Measurements from ENCODE around the gene KLHDC2.

The KLHDC2 gene

DNA sequence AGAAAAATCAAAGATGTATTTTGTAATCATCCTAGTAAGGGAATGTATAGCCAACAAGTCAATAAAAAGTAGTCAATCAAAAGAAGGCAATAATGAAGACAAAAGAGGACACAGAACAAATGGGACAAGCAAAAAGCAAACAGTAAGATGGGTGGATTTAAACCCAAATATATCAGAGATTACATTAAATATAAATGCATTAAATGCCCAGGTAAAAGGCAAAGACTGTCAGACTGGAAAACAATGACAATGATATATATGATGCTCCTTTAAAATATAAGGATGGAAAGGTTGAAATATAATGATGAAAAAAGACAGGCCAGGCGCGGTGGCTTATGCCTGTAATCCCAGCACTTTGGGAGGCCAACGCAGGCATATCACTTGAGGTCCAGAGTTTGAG lies 48.9 kb downstream of the KLHDC2 start:
- Histone ChIP-seq H3K4me1 (ENCODE audit: low read length) (no peaks in the 10 kb centered on the region), H3K4me2 (ENCODE audit: low read depth, low read length) (no peak overlapping the region), H3K27me3 (replicated peaks; ENCODE audit: insufficient read depth, low read length) (no peaks in the 10 kb centered on the region), H2AFZ (ENCODE audit: low read length) (no peak overlapping the region), H3K9me3 (replicated peaks; ENCODE audit: insufficient read depth, low read length) (no peaks in the 10 kb centered on the region), H3F3A (ENCODE audit: insufficient read depth, low read length) (no peaks in the 10 kb centered on the region), H4K20me1 (ENCODE audit: insufficient read depth, low read length) (no peaks in the 10 kb centered on the region), H3K79me2 (ENCODE audit: low read length) (no peaks in the 10 kb centered on the region), H3K9me2 (replicated peaks; ENCODE audit: insufficient read depth, low read length) (no peaks in the 10 kb centered on the region), H3K36me3 (replicated peaks; ENCODE audit: insufficient read depth, low read length) (no peaks in the 10 kb centered on the region), H3K4me3 (ENCODE audit: low read length) (no peak overlapping the region), H3K9ac (ENCODE audit: low read length) (no peak overlapping the region), H3K27ac (ENCODE audit: low read length) (no peak overlapping the region)
- no peak for DNase-seq
- TF ChIP-seq EZH2 (optimal IDR thresholded peaks at IDR 0.05; ENCODE audit: low read depth, low read length) (no peak), EZH2phosphoT487 (IDR thresholded peaks at IDR 0.05; ENCODE audit: low read length) (no peak)
- TF ChIP-seq, protein P1, sequence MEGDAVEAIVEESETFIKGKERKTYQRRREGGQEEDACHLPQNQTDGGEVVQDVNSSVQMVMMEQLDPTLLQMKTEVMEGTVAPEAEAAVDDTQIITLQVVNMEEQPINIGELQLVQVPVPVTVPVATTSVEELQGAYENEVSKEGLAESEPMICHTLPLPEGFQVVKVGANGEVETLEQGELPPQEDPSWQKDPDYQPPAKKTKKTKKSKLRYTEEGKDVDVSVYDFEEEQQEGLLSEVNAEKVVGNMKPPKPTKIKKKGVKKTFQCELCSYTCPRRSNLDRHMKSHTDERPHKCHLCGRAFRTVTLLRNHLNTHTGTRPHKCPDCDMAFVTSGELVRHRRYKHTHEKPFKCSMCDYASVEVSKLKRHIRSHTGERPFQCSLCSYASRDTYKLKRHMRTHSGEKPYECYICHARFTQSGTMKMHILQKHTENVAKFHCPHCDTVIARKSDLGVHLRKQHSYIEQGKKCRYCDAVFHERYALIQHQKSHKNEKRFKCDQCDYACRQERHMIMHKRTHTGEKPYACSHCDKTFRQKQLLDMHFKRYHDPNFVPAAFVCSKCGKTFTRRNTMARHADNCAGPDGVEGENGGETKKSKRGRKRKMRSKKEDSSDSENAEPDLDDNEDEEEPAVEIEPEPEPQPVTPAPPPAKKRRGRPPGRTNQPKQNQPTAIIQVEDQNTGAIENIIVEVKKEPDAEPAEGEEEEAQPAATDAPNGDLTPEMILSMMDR (IDR thresholded peaks at IDR 0.05; ENCODE audit: low read length): no peak

DNA sequence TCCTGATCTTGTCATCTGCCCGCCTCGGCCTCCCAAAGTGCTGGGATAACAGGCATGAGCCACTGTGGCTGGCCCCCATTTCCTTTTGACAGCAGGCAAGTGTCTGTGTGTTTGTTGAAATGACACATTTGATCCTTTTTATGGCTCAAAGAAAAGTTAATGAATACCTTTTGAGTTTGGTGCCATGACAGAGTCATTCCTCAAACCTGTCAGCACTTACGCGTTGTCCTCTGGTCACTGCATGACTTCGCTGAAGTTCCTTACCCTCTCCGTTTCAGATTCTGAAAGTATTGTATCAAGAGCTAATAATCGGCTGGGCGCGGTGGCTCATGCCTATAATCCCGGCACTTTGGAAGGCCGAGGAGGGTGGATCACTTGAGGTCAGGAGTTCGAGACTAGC lies 52.2 kb downstream of the KLHDC2 start:
- H3K4me1 ChIP-seq (ENCODE audit: low read length): no peaks in the 10 kb centered on the region
- H3K79me2 ChIP-seq (ENCODE audit: low read length): no peaks in the 10 kb centered on the region
- H3F3A ChIP-seq (ENCODE audit: insufficient read depth, low read length): no peaks in the 10 kb centered on the region
- no peak for TF ChIP-seq EZH2phosphoT487 (IDR thresholded peaks at IDR 0.05; ENCODE audit: low read length)
- no peak for TF ChIP-seq EZH2 (optimal IDR thresholded peaks at IDR 0.05; ENCODE audit: low read depth, low read length)
- TF ChIP-seq, protein P1 (IDR thresholded peaks at IDR 0.05; ENCODE audit: low read length): no peak
- H4K20me1 ChIP-seq (ENCODE audit: insufficient read depth, low read length): no peaks in the 10 kb centered on the region
- H3K9ac ChIP-seq (ENCODE audit: low read length): no peak overlapping the region
- no peak overlapping the region for H3K4me2 ChIP-seq (ENCODE audit: low read depth, low read length)
- no peak overlapping the region for H3K27ac ChIP-seq (ENCODE audit: low read length)
- no peak for DNase-seq
- no peak overlapping the region for H2AFZ ChIP-seq (ENCODE audit: low read length)
- H3K9me3 ChIP-seq (replicated peaks; ENCODE audit: insufficient read depth, low read length): no peaks in the 10 kb centered on the region
- no peak overlapping the region for H3K4me3 ChIP-seq (ENCODE audit: low read length)
- no peaks in the 10 kb centered on the region for H3K9me2 ChIP-seq (replicated peaks; ENCODE audit: insufficient read depth, low read length)
- no peaks in the 10 kb centered on the region for H3K27me3 ChIP-seq (replicated peaks; ENCODE audit: insufficient read depth, low read length)
- no peaks in the 10 kb centered on the region for H3K36me3 ChIP-seq (replicated peaks; ENCODE audit: insufficient read depth, low read length)

DNA sequence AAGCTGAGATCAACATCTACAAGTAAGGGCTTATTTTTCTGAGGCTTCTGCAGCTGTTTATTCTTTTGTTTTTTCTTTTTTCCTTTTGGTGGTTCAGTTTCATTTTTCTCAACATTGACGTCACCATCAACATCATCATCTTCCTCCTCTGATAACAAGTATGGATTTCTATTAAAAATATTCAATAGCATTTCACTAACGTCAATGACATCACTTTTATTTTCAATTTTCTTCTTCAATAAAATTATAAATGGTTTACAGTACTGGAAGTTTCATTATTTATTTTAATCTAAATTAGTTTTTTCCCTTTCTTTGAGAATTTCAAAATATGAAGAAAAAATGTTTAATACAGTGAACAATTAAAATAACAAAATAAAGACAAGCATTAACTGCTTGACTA lies 60.7 kb downstream of the KLHDC2 start:
- Histone ChIP-seq H3K36me3 (replicated peaks; ENCODE audit: insufficient read depth, low read length) (no peaks in the 10 kb centered on the region; the same call in 1 of the 2 replicates), H3K4me1 (ENCODE audit: low read length) (no peaks in the 10 kb centered on the region)
- TF ChIP-seq EZH2phosphoT487 (IDR thresholded peaks at IDR 0.05; ENCODE audit: low read length) (no peak), EZH2 (optimal IDR thresholded peaks at IDR 0.05; ENCODE audit: low read depth, low read length) (no peak)
- TF ChIP-seq, protein P1 (IDR thresholded peaks at IDR 0.05; ENCODE audit: low read length): no peak

More for the DNA sequence above, 60.7 kb downstream of the KLHDC2 start:
- Histone ChIP-seq H2AFZ (ENCODE audit: low read length) (no peak overlapping the region), H3K9ac (ENCODE audit: low read length) (no peak overlapping the region), H3F3A (ENCODE audit: insufficient read depth, low read length) (no peaks in the 10 kb centered on the region), H3K27ac (ENCODE audit: low read length) (no peak overlapping the region), H3K4me2 (ENCODE audit: low read depth, low read length) (no peak overlapping the region), H4K20me1 (ENCODE audit: insufficient read depth, low read length) (no peaks in the 10 kb centered on the region), H3K9me3 (replicated peaks; ENCODE audit: insufficient read depth, low read length) (no peaks in the 10 kb centered on the region), H3K27me3 (replicated peaks; ENCODE audit: insufficient read depth, low read length) (no peaks in the 10 kb centered on the region), H3K4me3 (ENCODE audit: low read length) (no peak overlapping the region), H3K9me2 (replicated peaks; ENCODE audit: insufficient read depth, low read length) (no peaks in the 10 kb centered on the region), H3K79me2 (ENCODE audit: low read length) (no peaks in the 10 kb centered on the region)
- no peak for DNase-seq
